Peyer's patch (tissue), 4 donors: Measurements from ENCODE around the gene ZMIZ1.

Experiments used
- CTCF ChIP-seq, 6 experiments: fragments of 450-650 bp in 4 of 6; fragments of 200-600 bp in 2 of 6; sonication (generic) in 1 of 6; IDR thresholded peaks; one replicate each; pipeline ENCODE4 v1.5.1; 2017 to 2019; ENCODE audit warnings: antibody characterized with exemption in 6 of 6, mild to moderate bottlenecking in 3 of 6, moderate library complexity in 1 of 6
- POLR2A ChIP-seq, 2 donors: fragments of 450-650 bp; IDR thresholded peaks; one replicate each; pipeline ENCODE4 v1.5.1; 2017; ENCODE audit warnings: antibody characterized with exemption in 2 of 2, mild to moderate bottlenecking in 2 of 2, moderate library complexity in 2 of 2

GRCh38 chr10:79150444-79150754, 81.6 kb downstream of the ZMIZ1 start:
- TF ChIP-seq CTCF (IDR thresholded peaks at IDR 0.05) (no peak), POLR2A (IDR thresholded peaks at IDR 0.05) (no peak)
